DMS53 treated with DMSO at 0.1 percent for 48 hours (cell line): ENCODE results near the gene METTL9.
A peak's percentile ranks its signal among the peaks of the same experiment; 100 is the strongest.
"Not testable (repeated sequence)": the region's sequence is repeated elsewhere in the genome, so short reads cannot be mapped to it uniquely, and the experiment has no call there.

Source experiments
- DNase-seq: peaks from one replicate; lab custom pipeline; 2025; ENCODE audit not compliant: unreplicated experiment; lab: John Stamatoyannopoulos, UW

Gene METTL9

DNA sequence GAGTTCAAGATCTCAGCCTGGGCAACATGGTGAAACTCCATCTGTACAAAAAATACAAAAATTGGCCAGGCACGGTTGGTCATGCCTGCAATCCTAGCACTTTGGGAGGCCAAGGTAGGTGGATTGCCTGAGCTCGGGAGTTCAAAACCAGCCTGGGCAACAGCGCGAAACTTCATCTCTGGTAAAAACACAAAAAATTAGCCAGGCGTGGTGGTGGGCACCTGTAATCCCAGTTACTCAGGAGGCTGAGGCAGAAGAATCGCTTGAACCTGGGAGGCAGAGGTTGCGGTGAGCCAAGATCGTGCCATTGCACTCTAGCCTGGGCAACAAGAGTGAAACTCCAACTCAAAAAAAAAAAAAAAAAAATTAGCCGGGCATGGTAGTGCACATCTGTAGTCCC lies 25.9 kb upstream of the METTL9 start:
- not testable (repeated sequence) for DNase-seq

GRCh38 chr16:21574372-21574771 lies 25.0 kb upstream of the METTL9 start:
- DNase-seq, result no peak

- DNase-seq, result not testable (repeated sequence)
Measured at GRCh38 chr16:21576323-21576722, 23.1 kb upstream of the METTL9 start.

DNA sequence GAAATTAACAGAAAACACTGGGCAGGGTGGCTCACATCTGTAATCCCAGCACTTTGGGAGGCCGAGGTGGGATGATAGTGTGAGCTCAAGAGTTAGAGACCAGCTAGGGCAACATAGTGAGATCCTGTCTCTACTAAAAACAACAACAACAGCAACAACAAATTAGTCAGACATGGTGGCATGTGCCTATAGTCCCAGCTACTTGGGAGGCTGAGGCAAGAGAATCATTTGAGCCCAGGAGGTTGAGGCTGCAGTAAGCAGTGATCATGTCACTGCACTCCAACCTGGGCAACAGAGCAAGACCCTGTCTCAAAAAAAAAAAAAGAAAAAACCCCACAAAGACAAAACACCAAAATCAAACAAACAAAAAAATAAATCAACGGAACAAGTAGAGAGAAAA lies 21.9 kb upstream of the METTL9 start:
- DNase-seq, result not testable (repeated sequence)

- not testable (repeated sequence) for DNase-seq
Measured at GRCh38 chr16:21578311-21578710, 21.1 kb upstream of the METTL9 start.

GRCh38 chr16:21580131-21580530 lies 19.2 kb upstream of the METTL9 start:
- not testable (repeated sequence) for DNase-seq

DNA sequence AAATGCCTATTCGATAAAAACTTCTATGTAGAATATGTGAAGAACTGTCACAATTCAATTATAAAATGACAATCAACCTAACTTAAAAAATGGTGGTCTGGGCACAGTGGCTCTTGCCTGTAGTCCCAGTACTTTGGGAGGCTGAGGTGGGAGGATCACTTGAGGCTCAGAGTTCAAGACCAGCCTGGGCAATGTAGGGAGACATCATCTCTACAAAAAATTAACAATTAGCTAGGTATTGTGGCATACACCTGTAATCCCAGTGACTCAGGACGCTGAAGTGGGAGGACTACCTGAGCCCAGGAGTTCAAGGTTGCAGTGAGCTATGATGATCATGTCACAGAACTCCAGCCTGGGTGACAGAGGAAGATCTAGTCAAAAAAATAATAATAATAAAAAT lies 18.6 kb upstream of the METTL9 start:
- no peak for DNase-seq

- no peak for DNase-seq
Measured at GRCh38 chr16:21584817-21585216, 14.6 kb upstream of the METTL9 start.

DNA sequence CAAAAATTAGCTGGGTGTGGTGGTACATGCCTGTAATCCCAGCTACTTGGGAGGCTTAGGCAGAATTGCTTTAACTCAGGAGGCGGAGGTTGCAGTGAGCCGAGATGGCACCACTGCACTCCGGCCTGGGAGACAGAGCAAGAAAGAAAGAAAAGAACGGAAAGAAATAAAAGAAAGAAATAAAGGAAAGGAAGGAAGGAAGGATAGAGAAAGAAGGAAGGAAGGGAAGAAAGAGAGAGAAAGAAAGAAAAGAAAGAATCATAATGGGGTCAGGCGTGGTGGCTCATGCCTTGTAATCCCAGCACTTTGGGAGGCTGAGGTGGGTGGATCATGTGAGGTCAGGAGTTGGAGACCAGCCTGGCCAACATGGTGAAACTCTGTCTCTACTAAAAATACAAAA lies 10.8 kb upstream of the METTL9 start:
- not testable (repeated sequence) for DNase-seq

- DNase-seq, result no peak
Measured at GRCh38 chr16:21589551-21589950, 9.8 kb upstream of the METTL9 start.

DNA sequence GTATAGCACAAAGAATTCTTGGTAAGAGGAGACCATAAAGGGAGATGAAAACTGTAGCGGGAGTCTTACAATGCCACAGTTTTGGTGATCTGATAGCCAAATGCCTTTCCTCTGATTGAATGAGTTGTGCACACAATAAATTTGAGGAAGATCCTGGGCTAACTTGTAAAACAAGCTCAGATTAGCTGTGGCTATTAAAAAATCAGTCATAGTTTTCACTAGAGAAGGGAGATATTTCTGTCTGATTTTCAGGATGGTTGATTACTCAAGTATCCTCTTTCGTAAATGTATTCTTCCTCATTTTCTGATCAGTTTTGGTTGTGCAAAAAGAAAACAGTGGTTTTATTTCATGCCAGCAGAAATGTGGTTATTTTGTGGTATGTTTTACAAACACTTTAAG lies 9.1 kb upstream of the METTL9 start:
- no peak for DNase-seq

GRCh38 chr16:21590796-21591195 lies 8.6 kb upstream of the METTL9 start:
- DNase-seq, result no peak

DNA sequence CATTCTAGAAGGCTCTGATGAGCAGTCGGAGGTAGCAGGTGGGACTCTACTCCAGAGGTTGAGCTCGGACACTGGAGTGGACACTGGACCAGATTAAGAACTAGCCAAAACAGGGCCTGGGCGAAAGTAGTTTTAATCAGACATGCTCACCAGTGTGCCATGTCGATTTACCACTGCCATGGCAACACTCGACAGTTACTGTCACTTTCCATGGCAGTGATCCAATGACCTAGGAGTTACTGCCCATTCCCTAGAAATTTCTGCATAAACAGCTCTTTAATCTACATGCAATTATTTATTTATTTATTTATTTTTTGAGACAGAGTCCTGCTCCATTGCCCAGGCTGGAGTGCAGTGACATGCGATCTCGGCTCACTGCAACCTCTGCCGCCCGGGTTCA lies 7.2 kb upstream of the METTL9 start:
- no peak for DNase-seq

- DNase-seq, result no peak
Measured at GRCh38 chr16:21593530-21594289, 5.7 kb upstream of the METTL9 start.

GRCh38 chr16:21597561-21598030 lies 1.8 kb upstream of the METTL9 start:
- no peak for DNase-seq

DNA sequence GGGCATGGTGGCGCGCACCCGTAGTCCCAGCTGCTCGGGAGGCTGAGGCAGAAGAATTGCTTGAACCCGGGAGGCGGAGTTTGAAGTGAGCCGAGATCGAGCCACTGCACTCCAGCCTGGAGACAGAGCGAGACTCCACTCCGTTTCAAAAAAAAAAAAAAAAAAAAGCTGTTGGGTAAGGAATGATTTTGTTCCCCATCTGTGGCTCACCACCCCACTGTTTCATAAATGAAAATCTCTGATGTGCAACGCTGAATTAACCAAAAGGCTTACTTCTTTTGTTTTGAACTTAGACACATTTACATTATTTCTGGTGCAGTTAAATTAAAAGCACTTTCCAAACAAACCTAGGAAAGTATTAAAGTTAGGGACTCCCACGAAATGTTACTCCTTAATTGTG lies 1.2 kb upstream of the METTL9 start:
- DNase-seq, result no peak

- no peak for DNase-seq
Measured at GRCh38 chr16:21598701-21599121, 666 bp upstream of the METTL9 start.

DNA sequence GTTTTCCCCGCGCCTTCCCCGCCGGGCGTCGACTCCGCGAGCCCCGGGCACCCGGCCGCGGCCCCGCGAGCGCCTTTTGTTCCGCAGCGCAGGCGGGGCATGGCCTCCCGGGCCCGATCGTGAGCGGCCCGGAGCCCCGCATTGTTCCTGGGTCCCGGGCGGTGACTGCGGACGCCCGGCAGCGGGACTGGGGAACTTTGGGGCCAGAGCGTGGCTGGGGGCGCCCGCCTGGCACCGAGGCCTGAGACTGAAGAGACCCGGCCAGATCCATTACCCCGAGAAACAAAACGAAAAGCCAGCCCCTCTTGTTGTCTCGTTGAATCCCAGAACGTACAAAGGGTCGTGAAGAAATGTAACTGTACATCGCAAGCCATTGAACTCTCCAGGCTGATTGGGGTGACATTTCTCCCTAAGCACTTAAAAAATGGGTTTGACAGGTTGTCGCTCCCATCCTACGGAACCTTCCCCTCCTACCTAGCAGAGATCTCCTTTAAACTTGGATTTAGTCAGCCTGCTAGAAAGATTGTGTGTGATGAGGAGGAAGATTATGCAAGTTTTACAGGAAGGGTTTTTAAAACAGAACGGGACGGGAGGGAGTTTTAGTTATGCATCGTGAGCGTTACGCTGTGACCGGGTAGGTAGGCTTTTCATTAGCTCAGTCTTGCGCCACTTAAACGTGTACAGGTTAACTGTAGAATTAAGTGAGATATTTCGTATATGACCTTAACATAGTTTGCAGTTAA lies 825 bp downstream of the METTL9 start:
- peak; percentile 3 for DNase-seq

DNA sequence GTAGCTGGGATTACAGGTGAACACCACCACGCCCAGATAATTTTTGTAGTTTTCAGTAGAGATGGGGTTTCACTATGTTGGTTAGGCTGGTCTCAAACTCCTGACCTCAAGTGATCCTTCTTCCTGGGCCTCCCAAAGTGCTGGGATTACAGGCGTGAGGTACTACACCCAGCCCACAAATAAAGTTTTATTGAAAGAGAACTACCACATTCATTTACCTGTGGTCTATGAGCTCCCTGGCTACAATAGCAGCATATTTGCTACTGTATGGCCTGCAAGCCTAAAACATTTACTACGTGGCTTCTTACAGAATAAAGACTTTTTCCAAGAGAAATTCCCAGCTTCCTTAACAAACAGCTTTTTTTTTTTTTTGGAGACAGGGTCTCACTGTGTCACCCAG lies 3.4 kb downstream of the METTL9 start:
- no peak for DNase-seq

GRCh38 chr16:21603928-21604327 lies 4.6 kb downstream of the METTL9 start:
- DNase-seq, result no peak

GRCh38 chr16:21605848-21606247 lies 6.5 kb downstream of the METTL9 start:
- DNase-seq, result not testable (repeated sequence)

GRCh38 chr16:21608639-21609328 lies 9.4 kb downstream of the METTL9 start:
- DNase-seq, result no peak
